ENCODE results near the gene PHLDA3.
"Not testable (repeated sequence)": the region's sequence is repeated elsewhere in the genome, so short reads cannot be mapped to it uniquely, and the experiment has no call there.

The PHLDA3 gene

GRCh38 chr1:201481004-201481380, 12.0 kb upstream of the PHLDA3 start:
- in situ Hi-C loops (cut with HindIII; ENCODE audit: low sequenced_read_pairs) = no loop called here
- no peak for DNase-seq (ENCODE audit: low read depth, low spot score)
- no peak for TF ChIP-seq CTCF (IDR thresholded peaks at IDR 0.05; ENCODE audit: low read depth, low read length)
- H3K4me3 ChIP-seq (ENCODE audit: low read depth, low read length) = no peak overlapping the region

GRCh38 chr1:201480231-201481003, 11.4 kb upstream of the PHLDA3 start:
- peak; percentile 62 for DNase-seq (ENCODE audit: low read depth, low spot score)
- H3K4me3 ChIP-seq (ENCODE audit: low read depth, low read length) = peak overlapping the region; percentile 19
- in situ Hi-C loops (cut with HindIII; ENCODE audit: low sequenced_read_pairs) = no loop called here
- TF ChIP-seq CTCF (IDR thresholded peaks at IDR 0.05; ENCODE audit: low read depth, low read length) = peak; percentile 15

GRCh38 chr1:201479201-201479730, 10.3 kb upstream of the PHLDA3 start:
- H3K4me3 ChIP-seq (ENCODE audit: low read depth, low read length) = no peak overlapping the region
- TF ChIP-seq CTCF (IDR thresholded peaks at IDR 0.05; ENCODE audit: low read depth, low read length) = no peak
- DNase-seq (ENCODE audit: low read depth, low spot score) = no peak
- in situ Hi-C loops (cut with HindIII; ENCODE audit: low sequenced_read_pairs) = no loop called here

GRCh38 chr1:201478666-201479065, 9.7 kb upstream of the PHLDA3 start:
- DNase-seq (ENCODE audit: low read depth, low spot score); H3K4me3 ChIP-seq (ENCODE audit: low read depth, low read length); in situ Hi-C loops (cut with HindIII; ENCODE audit: low sequenced_read_pairs): not testable (repeated sequence)

GRCh38 chr1:201476670-201477344, 7.8 kb upstream of the PHLDA3 start:
- DNase-seq (ENCODE audit: low read depth, low spot score) = no peak
- TF ChIP-seq CTCF (IDR thresholded peaks at IDR 0.05; ENCODE audit: low read depth, low read length) = no peak
- no peak overlapping the region for H3K4me3 ChIP-seq (ENCODE audit: low read depth, low read length)
- in situ Hi-C loops (cut with HindIII; ENCODE audit: low sequenced_read_pairs) = no loop called here

- no peak overlapping the region for H3K4me3 ChIP-seq (ENCODE audit: low read depth, low read length)
- in situ Hi-C loops (cut with HindIII; ENCODE audit: low sequenced_read_pairs) = no loop called here
- no peak for DNase-seq (ENCODE audit: low read depth, low spot score)
- no peak for TF ChIP-seq CTCF (IDR thresholded peaks at IDR 0.05; ENCODE audit: low read depth, low read length)
These were observed 7.1 kb upstream of the PHLDA3 start for GRCh38 chr1:201475915-201476669.

Measured in astrocyte of the spinal cord (primary cell).